A549 treated with AZD9567 at 1 μM for 4 hours (cell line): ENCODE data around the gene KCNE5. TPM values are rescaled to one million over a fixed set of nuclear protein-coding genes. Genes with fewer than 3 reads are reported as not detected.

ENCODE experiments used
- total RNA-seq: library from RNA; stranded (reverse); fragments of 200-300 nt; extraction: Qiagen RNA extraction; gene quantifications from 5 replicates; pipeline ENCODE4 v1.2.3, GENCODE V29; 2022; ENCODE audit not compliant: insufficient read depth

KCNE5 gene, protein sequence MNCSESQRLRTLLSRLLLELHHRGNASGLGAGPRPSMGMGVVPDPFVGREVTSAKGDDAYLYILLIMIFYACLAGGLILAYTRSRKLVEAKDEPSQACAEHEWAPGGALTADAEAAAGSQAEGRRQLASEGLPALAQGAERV
- total RNA-seq: 0.10 to 0.14 TPM (median 0.14 TPM) in 3 of 5 replicates, not detected in the others

DNA sequence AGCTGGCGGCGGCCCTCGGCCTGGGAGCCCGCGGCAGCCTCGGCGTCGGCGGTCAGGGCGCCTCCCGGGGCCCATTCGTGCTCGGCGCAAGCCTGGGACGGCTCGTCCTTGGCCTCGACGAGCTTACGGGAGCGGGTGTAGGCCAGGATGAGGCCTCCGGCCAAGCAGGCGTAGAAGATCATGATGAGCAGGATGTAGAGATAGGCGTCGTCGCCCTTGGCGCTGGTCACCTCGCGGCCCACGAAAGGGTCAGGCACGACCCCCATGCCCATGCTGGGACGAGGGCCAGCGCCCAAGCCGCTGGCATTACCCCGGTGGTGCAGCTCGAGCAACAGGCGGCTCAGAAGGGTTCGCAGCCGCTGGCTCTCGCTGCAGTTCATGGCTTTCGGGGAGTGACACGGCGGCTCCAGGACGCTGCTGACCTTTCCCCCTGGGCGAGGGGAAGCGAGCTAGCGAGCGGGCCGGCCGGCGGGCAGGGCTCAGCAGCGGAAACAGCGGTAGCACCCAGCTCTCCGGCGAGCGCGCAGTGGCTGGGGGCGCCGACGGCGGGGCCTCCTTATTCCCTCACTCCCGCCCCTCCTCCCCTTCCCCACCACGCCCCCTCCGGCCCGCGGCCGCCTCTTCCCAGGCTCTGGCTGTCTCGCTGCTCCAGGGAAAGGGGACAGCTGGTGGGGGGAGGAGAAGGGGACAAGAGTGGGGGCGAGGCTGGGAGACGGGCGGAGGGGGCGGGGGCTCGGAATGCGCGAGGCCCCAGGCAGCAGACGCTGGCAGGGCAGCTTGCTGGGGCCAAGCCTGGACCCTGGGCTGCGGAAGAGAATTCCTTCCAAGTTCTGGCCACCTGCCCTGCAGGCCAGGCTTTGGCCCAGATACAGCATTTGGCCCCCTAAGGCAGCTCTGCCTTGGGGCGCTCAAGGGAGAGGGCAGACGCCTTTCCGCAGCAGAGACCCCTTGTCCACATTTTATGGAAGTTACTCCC lies at the start of gene KCNE5:
Gene KCNE5, minus strand, starts transcription at position 532 of the 976 bp plus-strand sequence. Its CDS starts 152 bp downstream, at position 380.

Other genes with a start within 250 kb of the KCNE5 start
- gene GUCY2F, start 143.1 kb downstream of the KCNE5 start, total RNA-seq: not detected in 5 replicates
- 7.3 to 17.6 TPM (median 9.9 TPM) in 5 replicates for gene NXT2, start 88.3 kb downstream of the KCNE5 start, total RNA-seq
- gene ACSL4, start 108.1 kb upstream of the KCNE5 start, total RNA-seq: 14.5 to 30.0 TPM (median 23.4 TPM) in 5 replicates